GM12878 (cell line): ENCODE results near the gene GIMAP8. TPM values are rescaled to one million over a fixed set of nuclear protein-coding genes. Genes with fewer than 3 reads are reported as not detected.

ENCODE experiments used
- CHD1 ChIP-seq: IDR thresholded peaks from 2 replicates; pipeline ENCODE4 v1.6.1; 2012; ENCODE audit warnings: low read depth, low read length, improper control_type of control experiment
- CTCF ChIP-seq, 3 experiments: IDR thresholded peaks in 2 of 3; conservative IDR thresholded peaks in 1 of 3; 2 replicates each; pipeline ENCODE4 v1.5.1; 2011; ENCODE audit warnings: low read depth in 3 of 3, low read length in 3 of 3, mild to moderate bottlenecking in 3 of 3, control low read depth in 2 of 3, moderate library complexity in 2 of 3, inconsistent platforms in 1 of 3, mixed read lengths in 1 of 3; ENCODE audit not compliant: control insufficient read depth in 2 of 3, insufficient read depth in 1 of 3; ENCODE audit errors: extremely low read depth in 1 of 3
- NFXL1 ChIP-seq: fragments of 450-650 bp; IDR thresholded peaks from 2 replicates; pipeline ENCODE4 v1.6.1; 2017; ENCODE audit warnings: antibody characterized with exemption, mild to moderate bottlenecking, borderline replicate concordance
- NKRF ChIP-seq: fragments of 450-650 bp; conservative IDR thresholded peaks from 2 replicates; pipeline ENCODE4 v1.6.1; 2017; ENCODE audit warnings: mild to moderate bottlenecking, moderate library complexity
- NR2F1 ChIP-seq: fragments of 450-650 bp; conservative IDR thresholded peaks from 2 replicates; pipeline ENCODE4 v1.6.1; 2017; ENCODE audit warnings: mild to moderate bottlenecking
- TCF12 ChIP-seq: IDR thresholded peaks from 2 replicates; pipeline ENCODE4 v1.6.1; 2011; ENCODE audit warnings: low read depth, mild to moderate bottlenecking, low read length
- ZBTB11 ChIP-seq: fragments of 450-650 bp; formaldehyde crosslinking; IDR thresholded peaks from 2 replicates; pipeline ENCODE4 v1.5.0; 2022; ENCODE audit warnings: mild to moderate bottlenecking, missing genetic modification characterization
- ZNF207 ChIP-seq: fragments of 450-650 bp; IDR thresholded peaks from 2 replicates; pipeline ENCODE4 v1.6.1; 2014; ENCODE audit warnings: antibody characterized with exemption, mild to moderate bottlenecking, borderline replicate concordance
- polyA plus RNA-seq, 11 experiments: library from polyadenylated mRNA; depleted of rRNA in 4 of 11; unstranded in 6 of 11; stranded (reverse) in 5 of 11; fragments of >200 nt; fragmentation: Nextera tagmentation in 4 of 11; fragmentation: Illumina TruSeq in 1 of 11; extraction: Ambion mirVana in 4 of 11; extraction: Trizol in 1 of 11; gene quantifications; 1 replicate in 1 of 11; 2 replicates in 10 of 11; pipeline versions ENCODE4 v1.2.1 to v1.2.3, GENCODE V29; 2011 to 2016; ENCODE audit warnings: inconsistent platforms in 2 of 11, missing spikeins in 2 of 11, low read depth in 1 of 11
- total RNA-seq, 4 experiments: library from RNA; depleted of rRNA in 3 of 4; stranded (reverse); fragments of >200 nt in 3 of 4; fragmentation: Illumina TruSeq in 1 of 4; extraction: Trizol in 1 of 4; gene quantifications; 2 replicates each; pipeline versions ENCODE4 v1.2.1 to v1.2.3, GENCODE V29; 2013 to 2021

The GIMAP8 gene
- total and polyA plus RNA-seq, 10 of the 15 experiments (the other 5 are each of a cell fraction or from before 2014, with no cell fraction given), result 0.66 to 9.7 (median 4.7) TPM

GRCh38 chr7:150451833-150452461, 1.5 kb downstream of the GIMAP8 start (continued):
- TF ChIP-seq CTCF (IDR thresholded peaks at IDR 0.05 in 2 of 3, conservative IDR thresholded peaks at IDR 0.05 in 1 of 3; ENCODE audit: control insufficient read depth in 2 of 3, extremely low read depth in 1 of 3, insufficient read depth in 1 of 3, low read depth in 3 of 3, low read length in 3 of 3), result no peak
- no peak for TF ChIP-seq TCF12
- no peak for TF ChIP-seq CHD1
- no peak for TF ChIP-seq NFXL1
- no peak for TF ChIP-seq NR2F1
- no peak for TF ChIP-seq ZNF207
- TF ChIP-seq ZBTB11, result no peak
- TF ChIP-seq NKRF, result no peak
